Neural cell (in vitro differentiated cells): Measurements from ENCODE around the gene MED13L. TPM values are rescaled to one million over a fixed set of nuclear protein-coding genes. Genes with fewer than 3 reads are reported as not detected.

ENCODE experiments used
- polyA plus RNA-seq: library from polyadenylated mRNA; depleted of rRNA; stranded (reverse); fragments of >200 nt; gene quantifications from 2 replicates; pipeline ENCODE4 v1.2.3, GENCODE V29; 2014
- small RNA-seq, 3 experiments: library from RNA; depleted of rRNA; stranded (forward); fragments of <200 nt; gene quantifications; one replicate each; pipeline ENCODE3, GENCODE V24; 2012

Gene MED13L
- polyA plus RNA-seq, 1 donor from 2014 or later: 38.9 TPM

Small RNA genes lying within 50 kb of the gene (small RNA-seq; reads per million reads assigned to genes)
- gene MIR620 (0 reads per million in 3 experiments), gene RNU6-1188P (0 reads per million in 3 experiments), gene SNRPGP18 (0 reads per million in 3 experiments)
